ENCODE data around the gene ACTL7A. TPM values are rescaled to one million over a fixed set of nuclear protein-coding genes. Genes with fewer than 3 reads are reported as not detected.
"Not testable (repeated sequence)": the region's sequence is repeated elsewhere in the genome, so short reads cannot be mapped to it uniquely, and the experiment has no call there.

ACTL7A gene
- total and polyA plus RNA-seq, 2 donors (not counting 1 experiment from before 2014, with no cell fraction given) = not detected

DNA sequence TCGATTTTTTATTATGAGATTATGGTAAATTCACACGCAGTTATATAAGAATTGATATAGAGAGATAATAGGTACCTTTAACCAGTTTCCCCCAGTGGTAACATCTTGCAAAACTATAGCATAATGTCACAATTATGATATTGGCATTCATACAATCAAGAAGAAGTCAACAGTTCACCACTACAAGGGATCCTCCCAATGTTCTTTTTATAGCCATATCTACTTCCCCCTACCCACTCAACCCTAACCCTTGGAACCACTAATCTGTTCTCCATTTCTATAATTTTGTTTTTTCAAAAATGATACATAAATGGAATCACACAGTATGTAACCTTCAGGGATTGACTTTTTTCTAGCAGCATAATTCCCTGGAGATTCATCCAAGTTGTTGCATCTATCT, 16.1 kb upstream of the ACTL7A start:
- DNase-seq = no peak
- Histone ChIP-seq H3K9ac (ENCODE audit: low read length) (no peak overlapping the region), H3K4me3 (ENCODE audit: control extremely low read depth in 1 of 5, extremely low read depth in 1 of 5, insufficient read depth in 1 of 5, low read depth in 2 of 5, low read length in 4 of 5) (no peak overlapping the region), H3K27me3 (replicated peaks in 1 of 4; ENCODE audit: control extremely low read depth in 1 of 4, control insufficient read depth in 3 of 4, insufficient read depth in 4 of 4, low read length in 3 of 4) (no peaks in the 10 kb centered on the region), H3K4me1 (ENCODE audit: control insufficient read depth in 2 of 2, insufficient read depth in 2 of 2, low read length in 2 of 2) (peaks cover 8 to 16% of the 10 kb centered on the region in 2 donors), H4K20me1 (ENCODE audit: control insufficient read depth, insufficient read depth, low read length, poor library complexity, severe bottlenecking) (no peaks in the 10 kb centered on the region), H3K9me3 (ENCODE audit: control extremely low read depth in 1 of 3, control insufficient read depth in 2 of 3, insufficient read depth in 1 of 3, low read length in 2 of 3) (no peaks in the 10 kb centered on the region), H3K4me2 (replicated peaks; ENCODE audit: low read depth, low read length, poor library complexity, severe bottlenecking) (no peak overlapping the region), H3K27ac (ENCODE audit: low read length in 2 of 2) (no peak overlapping the region), H3K36me3 (replicated peaks in 1 of 2; ENCODE audit: control extremely low read depth in 1 of 2, control insufficient read depth in 1 of 2, extremely low read depth in 1 of 2, insufficient read depth in 2 of 2, low read length in 1 of 2) (no peaks in the 10 kb centered on the region), H3K79me2 (ENCODE audit: control insufficient read depth, insufficient read depth, low read length) (no peaks in the 10 kb centered on the region), H2AFZ (ENCODE audit: insufficient read depth, low read depth, low read length, poor library complexity, severe bottlenecking) (no peak overlapping the region)
- no peak overlapping the region for H3K27ac Mint-ChIP-seq
- intact Hi-C loops (cut with micrococcal nuclease) = no loop called here
- peaks cover 6% of the 10 kb centered on the region for H3K27me3 Mint-ChIP-seq
- H3K4me3 Mint-ChIP-seq = no peak overlapping the region
- POLR2A ChIA-PET = no interaction called here
- no peak for TF ChIP-seq EZH2 (IDR thresholded peaks at IDR 0.05; ENCODE audit: borderline replicate concordance, insufficient read depth, low read depth, low read length, poor library complexity, severe bottlenecking)
- TF ChIP-seq, protein P1, sequence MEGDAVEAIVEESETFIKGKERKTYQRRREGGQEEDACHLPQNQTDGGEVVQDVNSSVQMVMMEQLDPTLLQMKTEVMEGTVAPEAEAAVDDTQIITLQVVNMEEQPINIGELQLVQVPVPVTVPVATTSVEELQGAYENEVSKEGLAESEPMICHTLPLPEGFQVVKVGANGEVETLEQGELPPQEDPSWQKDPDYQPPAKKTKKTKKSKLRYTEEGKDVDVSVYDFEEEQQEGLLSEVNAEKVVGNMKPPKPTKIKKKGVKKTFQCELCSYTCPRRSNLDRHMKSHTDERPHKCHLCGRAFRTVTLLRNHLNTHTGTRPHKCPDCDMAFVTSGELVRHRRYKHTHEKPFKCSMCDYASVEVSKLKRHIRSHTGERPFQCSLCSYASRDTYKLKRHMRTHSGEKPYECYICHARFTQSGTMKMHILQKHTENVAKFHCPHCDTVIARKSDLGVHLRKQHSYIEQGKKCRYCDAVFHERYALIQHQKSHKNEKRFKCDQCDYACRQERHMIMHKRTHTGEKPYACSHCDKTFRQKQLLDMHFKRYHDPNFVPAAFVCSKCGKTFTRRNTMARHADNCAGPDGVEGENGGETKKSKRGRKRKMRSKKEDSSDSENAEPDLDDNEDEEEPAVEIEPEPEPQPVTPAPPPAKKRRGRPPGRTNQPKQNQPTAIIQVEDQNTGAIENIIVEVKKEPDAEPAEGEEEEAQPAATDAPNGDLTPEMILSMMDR (IDR thresholded peaks at IDR 0.05) = no peak
- ATAC-seq (ENCODE audit: low read depth) = no peak
- CTCF ChIA-PET = no interaction called here
- H3K4me1 Mint-ChIP-seq = peaks cover 18% of the 10 kb centered on the region
- no peaks in the 10 kb centered on the region for H3K9me3 Mint-ChIP-seq (ENCODE audit: insufficient read depth)
- WGBS (ENCODE audit: insufficient coverage) = no CpG with 5 or more reads among the region's 2 CpGs

DNA sequence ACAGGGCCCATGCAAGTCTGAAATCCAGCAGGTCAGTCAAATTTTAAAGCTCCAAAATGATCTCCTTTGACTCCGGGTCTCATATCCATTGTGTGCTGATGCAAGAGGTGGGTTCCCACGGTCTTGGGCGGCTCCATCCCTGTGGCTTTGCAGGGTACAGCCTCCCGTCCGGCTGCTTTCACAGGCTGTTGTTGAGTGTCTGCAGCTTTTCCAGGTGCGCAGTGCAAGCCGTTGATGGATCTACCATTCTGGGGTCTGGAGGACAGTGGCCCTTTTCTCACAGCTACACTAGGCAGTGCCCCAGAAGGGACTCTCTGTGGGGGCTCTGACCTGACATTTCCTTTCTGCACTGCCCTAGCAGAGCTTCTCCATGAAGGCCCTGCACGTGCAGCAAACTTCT, 13.8 kb upstream of the ACTL7A start:
- H3K4me1 Mint-ChIP-seq; H3K4me1 ChIP-seq (ENCODE audit: control insufficient read depth in 2 of 2, insufficient read depth in 2 of 2, low read length in 2 of 2); H3K4me3 ChIP-seq (ENCODE audit: control extremely low read depth in 1 of 5, extremely low read depth in 1 of 5, insufficient read depth in 1 of 5, low read depth in 2 of 5, low read length in 4 of 5); DNase-seq; H3K4me3 Mint-ChIP-seq; H3K27ac ChIP-seq (ENCODE audit: low read length in 2 of 2); intact Hi-C loops (cut with micrococcal nuclease); H3K9me3 ChIP-seq (ENCODE audit: control extremely low read depth in 1 of 3, control insufficient read depth in 2 of 3, insufficient read depth in 1 of 3, low read length in 2 of 3); ATAC-seq (ENCODE audit: low read depth); H3K27me3 ChIP-seq (replicated peaks in 1 of 4; ENCODE audit: control extremely low read depth in 1 of 4, control insufficient read depth in 3 of 4, insufficient read depth in 4 of 4, low read length in 3 of 4); H3K9me3 Mint-ChIP-seq (ENCODE audit: insufficient read depth); H2AFZ ChIP-seq (ENCODE audit: insufficient read depth, low read depth, low read length, poor library complexity, severe bottlenecking); POLR2A ChIA-PET; H3K27ac Mint-ChIP-seq; H3K9ac ChIP-seq (ENCODE audit: low read length); H4K20me1 ChIP-seq (ENCODE audit: control insufficient read depth, insufficient read depth, low read length, poor library complexity, severe bottlenecking); H3K36me3 ChIP-seq (replicated peaks in 1 of 2; ENCODE audit: control extremely low read depth in 1 of 2, control insufficient read depth in 1 of 2, extremely low read depth in 1 of 2, insufficient read depth in 2 of 2, low read length in 1 of 2); H3K79me2 ChIP-seq (ENCODE audit: control insufficient read depth, insufficient read depth, low read length); H3K4me2 ChIP-seq (replicated peaks; ENCODE audit: low read depth, low read length, poor library complexity, severe bottlenecking): not testable (repeated sequence)
- 95% methylated on average over 8 of the region's 8 CpGs for WGBS (ENCODE audit: insufficient coverage)
- CTCF ChIA-PET = interaction anchor here (1.2 kb wide), 1 partner anchor 18 kb away, joined by 3 read pairs; no protein-coding TSS in a partner anchor
- H3K27me3 Mint-ChIP-seq = peaks cover 12% of the 10 kb centered on the region

Measured in B cell (primary cell).